Lower lobe of right lung (tissue), 2 donors: ENCODE measurements around the gene KIFC1. TPM values are rescaled to one million over a fixed set of nuclear protein-coding genes. Genes with fewer than 3 reads are reported as not detected.
"Not testable (repeated sequence)": the region's sequence is repeated elsewhere in the genome, so short reads cannot be mapped to it uniquely, and the experiment has no call there.

Experiments
- ATAC-seq, 2 donors: fragments of 200-7000 bp; cut with Tn5 transposase; one replicate each; pipeline ENCODE4 v1.9.1; 2020 to 2022; ENCODE audit warnings: mild to moderate bottlenecking in 2 of 2, moderate library complexity in 2 of 2
- DNase-seq: peaks from one replicate; pipeline ENCODE4 v3.0.0-alpha.2; 2020
- H3K27ac ChIP-seq: fragments of 200-600 bp; one replicate; pipeline ENCODE4 v1.8.0; 2022
- H3K27me3 ChIP-seq: fragments of 200-600 bp; one replicate; pipeline ENCODE4 v1.8.0; 2022; ENCODE audit warnings: low read depth
- H3K36me3 ChIP-seq: fragments of 200-600 bp; one replicate; pipeline ENCODE4 v1.8.0; 2022; ENCODE audit warnings: mild to moderate bottlenecking
- H3K4me1 ChIP-seq: fragments of 200-600 bp; one replicate; pipeline ENCODE4 v1.8.0; 2022
- H3K4me3 ChIP-seq: fragments of 200-600 bp; one replicate; pipeline ENCODE4 v1.8.0; 2022; ENCODE audit warnings: mild to moderate bottlenecking
- H3K9me3 ChIP-seq: fragments of 200-600 bp; one replicate; pipeline ENCODE4 v1.8.0; 2022
- intact Hi-C: fragments of 100-400 bp; cut with DNase I; formaldehyde crosslinking; loops from one replicate; pipeline ENCODE4 v1.11.0; 2022
- total RNA-seq: library from RNA; stranded (reverse); fragmentation: NEBNext Ultra II Directional; extraction: Animal tissue kit (Norgen Biotek cat#: 25700); gene quantifications from one replicate; pipeline ENCODE4 v1.2.1, GENCODE V29; 2021
- TF ChIP-seq, protein P1 (sequence below): fragments of 200-600 bp; IDR thresholded peaks from one replicate; pipeline ENCODE4 v1.8.0; 2022; ENCODE audit warnings: antibody characterized with exemption, mild to moderate bottlenecking
- donor health status: DM: no; HTN: yes; CAD: no; lungs with severe emphysema.

KIFC1 gene
- total RNA-seq, 1 donor from 2014 or later = 2.7 TPM

DNA sequence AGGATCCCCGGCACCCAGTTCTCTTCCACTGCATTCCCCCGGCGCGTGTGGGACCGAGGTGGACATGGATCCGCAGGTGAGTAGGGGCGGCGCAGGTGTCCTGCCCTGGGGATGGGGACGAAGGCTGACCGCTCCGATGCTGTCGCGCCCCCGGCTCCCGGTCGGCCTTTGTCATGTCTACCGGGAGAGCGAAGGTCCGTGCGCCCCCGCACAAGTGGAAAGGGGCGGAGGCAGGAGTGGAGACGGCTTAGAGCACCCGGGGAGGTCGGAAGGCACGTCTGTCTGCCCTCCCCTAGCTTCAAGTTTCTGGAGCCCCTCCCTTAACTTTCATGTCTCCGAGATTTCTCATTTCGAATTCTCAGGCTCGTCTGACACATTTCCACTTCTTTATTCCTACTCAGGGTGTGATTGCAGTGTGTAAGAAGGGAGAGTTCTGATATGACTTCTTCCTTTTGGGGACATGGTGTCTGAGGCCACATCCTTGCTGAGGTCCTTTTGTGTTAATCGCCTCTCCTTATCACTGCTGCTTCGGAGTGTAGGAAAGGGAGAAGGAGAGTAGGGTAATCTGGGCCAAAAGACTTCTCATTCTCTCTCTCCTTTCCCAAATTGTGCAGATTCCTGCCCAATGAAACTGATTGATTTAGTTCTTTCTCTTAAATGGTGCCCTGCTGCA lies 435 bp downstream of the KIFC1 start:
- no peak for DNase-seq
- Histone ChIP-seq H3K27me3 (no peaks in the 10 kb centered on the region), H3K36me3 (no peaks in the 10 kb centered on the region), H3K27ac (peak overlapping the region; percentile 90), H3K4me3 (peak overlapping the region; percentile 60), H3K4me1 (peaks cover 17% of the 10 kb centered on the region), H3K9me3 (no peaks in the 10 kb centered on the region)
- intact Hi-C loops = no loop called here
- ATAC-seq = no peak
- TF ChIP-seq, protein P1, sequence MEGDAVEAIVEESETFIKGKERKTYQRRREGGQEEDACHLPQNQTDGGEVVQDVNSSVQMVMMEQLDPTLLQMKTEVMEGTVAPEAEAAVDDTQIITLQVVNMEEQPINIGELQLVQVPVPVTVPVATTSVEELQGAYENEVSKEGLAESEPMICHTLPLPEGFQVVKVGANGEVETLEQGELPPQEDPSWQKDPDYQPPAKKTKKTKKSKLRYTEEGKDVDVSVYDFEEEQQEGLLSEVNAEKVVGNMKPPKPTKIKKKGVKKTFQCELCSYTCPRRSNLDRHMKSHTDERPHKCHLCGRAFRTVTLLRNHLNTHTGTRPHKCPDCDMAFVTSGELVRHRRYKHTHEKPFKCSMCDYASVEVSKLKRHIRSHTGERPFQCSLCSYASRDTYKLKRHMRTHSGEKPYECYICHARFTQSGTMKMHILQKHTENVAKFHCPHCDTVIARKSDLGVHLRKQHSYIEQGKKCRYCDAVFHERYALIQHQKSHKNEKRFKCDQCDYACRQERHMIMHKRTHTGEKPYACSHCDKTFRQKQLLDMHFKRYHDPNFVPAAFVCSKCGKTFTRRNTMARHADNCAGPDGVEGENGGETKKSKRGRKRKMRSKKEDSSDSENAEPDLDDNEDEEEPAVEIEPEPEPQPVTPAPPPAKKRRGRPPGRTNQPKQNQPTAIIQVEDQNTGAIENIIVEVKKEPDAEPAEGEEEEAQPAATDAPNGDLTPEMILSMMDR = no peak

DNA sequence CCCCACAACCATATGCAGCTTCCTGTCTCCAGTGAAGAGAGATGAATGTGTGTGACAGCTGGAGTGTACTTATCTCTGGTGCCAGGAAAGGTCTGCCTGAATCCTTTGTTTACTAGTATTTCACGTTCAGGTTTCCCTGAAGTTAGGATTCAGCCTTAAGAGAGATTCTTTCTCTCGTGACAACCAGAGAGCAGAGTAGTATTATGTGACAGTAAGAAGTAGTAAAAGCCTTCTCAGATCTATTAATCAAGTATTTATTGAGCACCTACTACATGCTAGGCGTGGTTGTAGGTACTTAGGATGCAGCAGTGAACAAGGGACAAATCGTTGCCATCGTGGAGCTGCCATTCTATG lies 949 bp downstream of the KIFC1 start:
- no peak for ATAC-seq
- Histone ChIP-seq H3K4me3 (peak overlapping the region; percentile 60), H3K27ac (no peak overlapping the region), H3K36me3 (no peaks in the 10 kb centered on the region), H3K4me1 (peaks cover 17% of the 10 kb centered on the region), H3K27me3 (no peaks in the 10 kb centered on the region), H3K9me3 (no peaks in the 10 kb centered on the region)
- no peak for DNase-seq
- intact Hi-C loops = no loop called here
- TF ChIP-seq, protein P1 = no peak

DNA sequence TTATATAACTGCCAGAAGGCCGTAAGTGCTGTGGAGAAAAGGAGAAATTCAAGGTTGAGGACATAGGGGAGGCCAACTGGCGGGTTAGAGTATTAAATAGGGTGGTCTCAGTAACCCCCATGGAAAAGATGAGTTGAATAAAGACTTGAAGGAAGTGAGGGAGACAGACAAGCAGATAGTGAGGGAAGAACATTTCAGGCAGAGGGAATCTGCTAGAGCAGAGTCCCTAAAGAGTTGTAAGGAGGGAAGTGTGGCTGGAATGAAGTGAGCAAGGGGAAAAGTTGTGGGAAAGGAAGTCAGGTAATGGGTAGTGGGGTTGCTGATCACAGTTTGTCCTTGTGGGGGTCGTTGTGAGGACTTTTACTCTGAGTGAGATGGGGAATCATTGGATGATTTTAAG lies 1.4 kb downstream of the KIFC1 start:
- no peak overlapping the region for H3K4me3 ChIP-seq
- TF ChIP-seq, protein P1 = no peak
- peaks cover 17% of the 10 kb centered on the region for H3K4me1 ChIP-seq
- DNase-seq = no peak
- intact Hi-C loops = no loop called here
- H3K27me3 ChIP-seq = no peaks in the 10 kb centered on the region
- H3K9me3 ChIP-seq = no peaks in the 10 kb centered on the region
- ATAC-seq = no peak
- no peak overlapping the region for H3K27ac ChIP-seq
- H3K36me3 ChIP-seq = no peaks in the 10 kb centered on the region

DNA sequence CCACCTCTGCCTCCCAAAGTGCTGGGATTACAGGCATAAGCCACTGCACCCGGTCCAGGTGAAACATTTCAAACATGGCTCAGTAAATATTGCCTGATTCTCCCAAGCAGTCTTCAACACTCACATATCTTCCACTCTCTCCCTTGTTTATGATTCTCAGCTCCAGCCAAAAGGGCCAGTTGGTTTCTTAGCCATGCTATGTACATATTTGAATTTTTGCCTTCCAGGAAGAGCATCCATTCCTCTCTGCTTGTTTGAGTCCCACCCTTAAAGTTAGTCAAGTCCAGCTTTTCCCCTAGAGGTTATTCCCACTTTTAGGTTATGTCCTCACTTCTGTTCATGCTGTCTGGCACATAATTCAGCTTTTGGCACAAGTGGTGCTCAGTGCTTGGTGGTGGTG lies 5.9 kb downstream of the KIFC1 start:
- ATAC-seq (no peak), DNase-seq (no peak)
- Histone ChIP-seq H3K36me3 (no peaks in the 10 kb centered on the region), H3K4me3 (no peak overlapping the region), H3K27ac (no peak overlapping the region), H3K9me3 (no peaks in the 10 kb centered on the region), H3K4me1 (peaks cover under 1% of the 10 kb centered on the region), H3K27me3 (no peaks in the 10 kb centered on the region)
- intact Hi-C loops = no loop called here
- TF ChIP-seq, protein P1 = no peak

DNA sequence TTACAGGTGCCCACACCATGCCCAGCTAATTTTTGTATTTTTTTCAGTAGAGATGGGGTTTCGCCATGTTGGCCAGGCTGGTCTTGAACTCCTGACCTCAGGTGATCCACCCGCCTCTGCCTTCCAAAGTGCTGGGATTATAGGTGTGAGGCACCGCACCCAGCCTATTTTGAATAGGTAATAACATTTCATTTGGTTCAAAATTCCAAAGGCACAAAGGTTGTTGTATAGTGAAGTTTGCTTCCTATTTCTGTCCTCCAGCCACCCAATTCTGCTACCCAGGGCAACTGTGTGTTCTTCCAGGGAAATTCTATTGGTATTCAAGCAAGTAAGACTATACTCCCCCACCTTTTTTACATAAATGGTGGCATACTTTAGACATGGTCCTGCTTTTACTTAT lies 7.0 kb downstream of the KIFC1 start:
- H3K9me3 ChIP-seq, intact Hi-C loops, H3K4me1 ChIP-seq, H3K4me3 ChIP-seq, H3K27ac ChIP-seq, DNase-seq, H3K27me3 ChIP-seq, ATAC-seq, H3K36me3 ChIP-seq: not testable (repeated sequence)

DNA sequence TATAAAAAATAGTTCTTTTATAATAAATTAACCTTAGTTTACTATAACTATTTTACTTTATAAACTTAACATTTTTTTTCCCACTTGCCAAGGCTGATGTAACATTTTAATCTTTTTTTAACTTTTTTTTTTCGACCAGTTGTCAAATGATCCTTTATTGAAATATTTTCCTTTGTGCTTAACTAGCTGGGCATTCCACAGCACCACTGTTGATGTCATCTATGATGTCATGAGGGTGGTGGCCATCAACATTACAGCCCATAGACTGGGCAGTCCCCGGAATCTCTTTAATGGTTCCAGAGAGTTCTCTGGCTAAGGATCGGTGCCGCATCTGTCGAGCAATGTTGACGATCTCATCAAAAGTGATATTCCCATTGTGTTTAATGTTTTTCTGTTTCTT lies 8.3 kb downstream of the KIFC1 start:
- H3K27me3 ChIP-seq, DNase-seq, H3K4me1 ChIP-seq, ATAC-seq, H3K27ac ChIP-seq, H3K36me3 ChIP-seq, H3K9me3 ChIP-seq, intact Hi-C loops, H3K4me3 ChIP-seq: not testable (repeated sequence)
